Osteocyte (in vitro differentiated cells): Measurements from ENCODE around the gene PLIN1. TPM values are rescaled to one million over a fixed set of nuclear protein-coding genes. Genes with fewer than 3 reads are reported as not detected.

Experiments used
- DNase-seq: peaks from one replicate; pipeline ENCODE4 v3.0.0; 2021; ENCODE audit warnings: mixed read lengths; ENCODE audit not compliant: unreplicated experiment; ENCODE audit errors: extremely low spot score
- H3K27ac Mint-ChIP-seq: one replicate; pipeline ENCODE4 v1.8.0; 2021; ENCODE audit warnings: mild to moderate bottlenecking, mixed read lengths; ENCODE audit not compliant: unreplicated experiment
- H3K27me3 Mint-ChIP-seq: one replicate; pipeline ENCODE4 v1.8.0; 2021; ENCODE audit warnings: mixed read lengths; ENCODE audit not compliant: unreplicated experiment
- H3K36me3 Mint-ChIP-seq: one replicate; pipeline ENCODE4 v1.8.0; 2021; ENCODE audit warnings: mixed read lengths; ENCODE audit not compliant: unreplicated experiment
- H3K4me1 Mint-ChIP-seq: one replicate; pipeline ENCODE4 v1.8.0; 2021; ENCODE audit warnings: mixed read lengths; ENCODE audit not compliant: unreplicated experiment
- H3K4me3 Mint-ChIP-seq: one replicate; pipeline ENCODE4 v1.8.0; 2021; ENCODE audit warnings: mild to moderate bottlenecking, moderate library complexity, mixed read lengths; ENCODE audit not compliant: unreplicated experiment
- H3K9me3 Mint-ChIP-seq: one replicate; pipeline ENCODE4 v1.8.0; 2021; ENCODE audit warnings: mixed read lengths; ENCODE audit not compliant: unreplicated experiment
- CTCF ChIP-seq: fragments of 200-600 bp; sonication (generic); IDR thresholded peaks from 2 replicates; pipeline ENCODE4 v1.5.0; 2021; ENCODE audit warnings: antibody characterized with exemption, mild to moderate bottlenecking, moderate library complexity
- total RNA-seq: library from RNA; stranded (reverse); gene quantifications from 2 replicates; pipeline ENCODE4 v1.2.1, GENCODE V29; 2021

PLIN1 gene
- total RNA-seq, 1 donor from 2014 or later = 0.70 TPM

- TF ChIP-seq CTCF = no peak
- no peak overlapping the region for H3K4me3 Mint-ChIP-seq
- DNase-seq = peak; percentile 59
- peaks cover 44% of the 10 kb centered on the region for H3K36me3 Mint-ChIP-seq
- H3K27ac Mint-ChIP-seq = no peak overlapping the region
- H3K4me1 Mint-ChIP-seq = no peaks in the 10 kb centered on the region
- no peaks in the 10 kb centered on the region for H3K27me3 Mint-ChIP-seq
- H3K9me3 Mint-ChIP-seq = no peaks in the 10 kb centered on the region
These were observed 50.1 kb downstream of the PLIN1 start for GRCh38 chr15:89628806-89629715.

GRCh38 chr15:89628301-89628700, 50.9 kb downstream of the PLIN1 start:
- H3K4me1 Mint-ChIP-seq = no peaks in the 10 kb centered on the region
- H3K36me3 Mint-ChIP-seq = peaks cover 44% of the 10 kb centered on the region
- no peak overlapping the region for H3K27ac Mint-ChIP-seq
- H3K27me3 Mint-ChIP-seq = no peaks in the 10 kb centered on the region
- H3K9me3 Mint-ChIP-seq = no peaks in the 10 kb centered on the region
- H3K4me3 Mint-ChIP-seq = no peak overlapping the region
- no peak for TF ChIP-seq CTCF
- DNase-seq = no peak

- Mint-ChIP-seq H3K4me3 (no peak overlapping the region), H3K27ac (no peak overlapping the region), H3K4me1 (no peaks in the 10 kb centered on the region), H3K27me3 (no peaks in the 10 kb centered on the region), H3K36me3 (peaks cover 37% of the 10 kb centered on the region), H3K9me3 (no peaks in the 10 kb centered on the region)
- no peak for DNase-seq
- TF ChIP-seq CTCF = no peak
These were observed 51.8 kb downstream of the PLIN1 start for GRCh38 chr15:89627256-89627970.

- Mint-ChIP-seq H3K4me3 (no peak overlapping the region), H3K27me3 (no peaks in the 10 kb centered on the region), H3K4me1 (no peaks in the 10 kb centered on the region), H3K36me3 (peaks cover 28% of the 10 kb centered on the region), H3K27ac (no peak overlapping the region), H3K9me3 (no peaks in the 10 kb centered on the region)
- TF ChIP-seq CTCF = no peak
- DNase-seq = no peak
These were observed 53.5 kb downstream of the PLIN1 start for GRCh38 chr15:89625716-89626115.

- TF ChIP-seq CTCF = no peak
- no peaks in the 10 kb centered on the region for H3K27me3 Mint-ChIP-seq
- H3K4me3 Mint-ChIP-seq = no peak overlapping the region
- H3K36me3 Mint-ChIP-seq = peaks cover 24% of the 10 kb centered on the region
- no peak for DNase-seq
- no peaks in the 10 kb centered on the region for H3K9me3 Mint-ChIP-seq
- H3K4me1 Mint-ChIP-seq = no peaks in the 10 kb centered on the region
- no peak overlapping the region for H3K27ac Mint-ChIP-seq
These were observed 56.0 kb downstream of the PLIN1 start for GRCh38 chr15:89623165-89623564.
